Stimulated activated CD4-positive, alpha-beta T cell treated with anti-CD3 and anti-CD28 coated beads, Interleukin-2, amount 100 ng/mL, for 24 hours (primary cell): ENCODE measurements around the gene TMEM245.

Experiments
- DNase-seq, 2 donors: peaks; one replicate each; pipeline ENCODE4 v3.0.0-alpha.2; 2020

The TMEM245 gene

GRCh38 chr9:109100543-109101201 is 19.1 kb downstream of the TMEM245 start:
- no peak for DNase-seq

- DNase-seq = no peak
Observed at GRCh38 chr9:109098960-109099308, 20.8 kb downstream of the TMEM245 start.

- DNase-seq = no peak
Observed at GRCh38 chr9:109098171-109098959, 21.4 kb downstream of the TMEM245 start.

GRCh38 chr9:109097146-109097545 is 22.6 kb downstream of the TMEM245 start:
- DNase-seq = no peak

GRCh38 chr9:109095321-109095720 is 24.4 kb downstream of the TMEM245 start:
- no peak for DNase-seq

- no peak for DNase-seq
Observed at GRCh38 chr9:109094268-109094667, 25.5 kb downstream of the TMEM245 start.

GRCh38 chr9:109092587-109092986 is 27.2 kb downstream of the TMEM245 start:
- no peak for DNase-seq

- no peak for DNase-seq
Observed at GRCh38 chr9:109092051-109092580, 27.6 kb downstream of the TMEM245 start.

GRCh38 chr9:109088221-109088620 is 31.5 kb downstream of the TMEM245 start:
- no peak for DNase-seq

GRCh38 chr9:109087795-109088194 is 32.0 kb downstream of the TMEM245 start:
- no peak for DNase-seq

- no peak for DNase-seq
Observed at GRCh38 chr9:109086221-109086620, 33.5 kb downstream of the TMEM245 start.

- DNase-seq = no peak
Observed at GRCh38 chr9:109085510-109085909, 34.2 kb downstream of the TMEM245 start.

GRCh38 chr9:109083813-109084405 is 35.8 kb downstream of the TMEM245 start:
- no peak for DNase-seq

GRCh38 chr9:109083141-109083540 is 36.6 kb downstream of the TMEM245 start:
- no peak for DNase-seq

- no peak for DNase-seq
Observed at GRCh38 chr9:109082091-109082620, 37.6 kb downstream of the TMEM245 start.

GRCh38 chr9:109074236-109074889 is 45.4 kb downstream of the TMEM245 start:
- DNase-seq = no peak

- DNase-seq = no peak
Observed at GRCh38 chr9:109072821-109073435, 46.8 kb downstream of the TMEM245 start.

- no peak for DNase-seq
Observed at GRCh38 chr9:109072133-109072692, 47.5 kb downstream of the TMEM245 start.

- DNase-seq = no peak
Observed at GRCh38 chr9:109068764-109069163, 51.0 kb downstream of the TMEM245 start.

- DNase-seq = no peak
Observed at GRCh38 chr9:109064963-109065702, 54.6 kb downstream of the TMEM245 start.

- DNase-seq = no peak
Observed at GRCh38 chr9:109063760-109064159, 56.0 kb downstream of the TMEM245 start.

- DNase-seq = no peak
Observed at GRCh38 chr9:109062543-109062942, 57.2 kb downstream of the TMEM245 start.
